ENCODE measurements around the gene F2R.

Gene F2R

GRCh38 chr5:76693141-76693540, 22.8 kb upstream of the F2R start:
- DNase-seq, result no peak
- H3K36me3 ChIP-seq (ENCODE audit: control insufficient read depth in 1 of 2, insufficient read depth in 2 of 2, low read length in 2 of 2), result no peaks in the 10 kb centered on the region
- H3K18ac ChIP-seq (ENCODE audit: low read length), result no peak overlapping the region

DNA sequence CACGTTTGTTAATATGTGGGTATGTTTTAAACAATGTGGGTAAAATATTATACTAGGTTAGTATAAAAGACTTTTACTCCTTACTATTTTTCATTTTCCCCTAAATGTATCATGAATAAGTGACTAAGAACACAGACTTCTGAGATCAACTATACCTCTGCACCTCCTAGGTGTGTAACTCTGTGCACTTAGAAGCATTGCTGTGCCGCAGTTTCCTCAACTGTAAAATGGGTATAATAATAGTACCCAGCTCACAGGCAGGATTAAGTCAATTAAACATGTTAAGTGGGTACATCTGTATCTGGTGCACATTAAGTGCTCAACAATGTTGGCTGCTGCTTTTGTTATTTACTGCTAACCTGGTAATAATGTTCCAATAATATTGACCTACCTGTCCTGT, 21.6 kb upstream of the F2R start:
- Histone ChIP-seq H3K23ac (ENCODE audit: low read length) (no peak overlapping the region), H3K9me3 (ENCODE audit: insufficient read depth, low read depth, low read length) (no peaks in the 10 kb centered on the region), H2BK12ac (ENCODE audit: low read length) (no peak overlapping the region), H3K4me3 (ENCODE audit: low read depth, low read length) (no peak overlapping the region), H3K4me2 (ENCODE audit: low read length) (no peak overlapping the region), H3K79me1 (ENCODE audit: low read length) (peaks cover 8% of the 10 kb centered on the region), H4K91ac (ENCODE audit: low read depth, low read length) (no peak overlapping the region), H3K27me3 (ENCODE audit: insufficient read depth, low read length) (no peaks in the 10 kb centered on the region), H3K27ac (ENCODE audit: low read depth, low read length) (no peak overlapping the region), H3K4ac (ENCODE audit: low read depth, low read length) (no peak overlapping the region), H4K12ac (ENCODE audit: low read depth, low read length) (no peak overlapping the region), H3K79me2 (ENCODE audit: control insufficient read depth, insufficient read depth, low read length, poor library complexity) (peaks cover 2% of the 10 kb centered on the region), H3K9ac (ENCODE audit: low read length) (no peak overlapping the region), H2BK120ac (ENCODE audit: insufficient read depth, low read length, poor library complexity) (no peak overlapping the region), H4K8ac (ENCODE audit: low read depth, low read length) (no peak overlapping the region), H2AFZ (ENCODE audit: insufficient read depth, low read length, poor library complexity) (no peak overlapping the region), H3K14ac (ENCODE audit: low read length) (no peak overlapping the region), H3K4me1 (ENCODE audit: control insufficient read depth in 1 of 2, insufficient read depth in 2 of 2, low read length in 2 of 2) (peaks cover 10 to 14% of the 10 kb centered on the region in 2 experiments), H3K36me3 (ENCODE audit: control insufficient read depth in 1 of 2, insufficient read depth in 2 of 2, low read length in 2 of 2) (no peaks in the 10 kb centered on the region), H3K18ac (ENCODE audit: low read length) (no peak overlapping the region), H2AK5ac (ENCODE audit: low read length) (no peak overlapping the region), H2BK5ac (ENCODE audit: low read depth, low read length, poor library complexity) (no peak overlapping the region)
- no CpG with 5 or more reads among the region's 2 CpGs for WGBS (ENCODE audit: extremely low coverage, insufficient coverage, insufficient read length)
- DNase-seq, result no peak

More at GRCh38 chr5:76693141-76693540, 22.8 kb upstream of the F2R start:
- Histone ChIP-seq H3K4ac (ENCODE audit: low read depth, low read length) (no peak overlapping the region), H4K12ac (ENCODE audit: low read depth, low read length) (no peak overlapping the region), H3K23ac (ENCODE audit: low read length) (no peak overlapping the region), H2BK120ac (ENCODE audit: insufficient read depth, low read length, poor library complexity) (no peak overlapping the region), H4K8ac (ENCODE audit: low read depth, low read length) (no peak overlapping the region), H4K91ac (ENCODE audit: low read depth, low read length) (no peak overlapping the region), H2AFZ (ENCODE audit: insufficient read depth, low read length, poor library complexity) (no peak overlapping the region), H3K4me3 (ENCODE audit: low read depth, low read length) (no peak overlapping the region), H3K4me2 (ENCODE audit: low read length) (no peak overlapping the region), H3K27ac (ENCODE audit: low read depth, low read length) (no peak overlapping the region), H3K4me1 (ENCODE audit: control insufficient read depth in 1 of 2, insufficient read depth in 2 of 2, low read length in 2 of 2) (peaks cover 10 to 14% of the 10 kb centered on the region in 2 experiments), H3K9me3 (ENCODE audit: insufficient read depth, low read depth, low read length) (no peaks in the 10 kb centered on the region), H3K79me2 (ENCODE audit: control insufficient read depth, insufficient read depth, low read length, poor library complexity) (peaks cover 2% of the 10 kb centered on the region), H2AK5ac (ENCODE audit: low read length) (no peak overlapping the region), H3K79me1 (ENCODE audit: low read length) (peaks cover 8% of the 10 kb centered on the region), H2BK5ac (ENCODE audit: low read depth, low read length, poor library complexity) (no peak overlapping the region), H3K14ac (ENCODE audit: low read length) (no peak overlapping the region), H3K9ac (ENCODE audit: low read length) (no peak overlapping the region), H2BK12ac (ENCODE audit: low read length) (no peak overlapping the region), H3K27me3 (ENCODE audit: insufficient read depth, low read length) (no peaks in the 10 kb centered on the region)
- WGBS (ENCODE audit: extremely low coverage, insufficient coverage, insufficient read length), result no CpG with 5 or more reads among the region's 3 CpGs

- peaks cover 2% of the 10 kb centered on the region for H3K79me2 ChIP-seq (ENCODE audit: control insufficient read depth, insufficient read depth, low read length, poor library complexity)
- WGBS (ENCODE audit: extremely low coverage, insufficient coverage, insufficient read length), result no CpG with 5 or more reads among the region's 6 CpGs
- H3K36me3 ChIP-seq (ENCODE audit: control insufficient read depth in 1 of 2, insufficient read depth in 2 of 2, low read length in 2 of 2), result no peaks in the 10 kb centered on the region
Observed at GRCh38 chr5:76695346-76695745, 20.6 kb upstream of the F2R start.

GRCh38 chr5:76696251-76696650, 19.7 kb upstream of the F2R start:
- Histone ChIP-seq H2BK120ac (ENCODE audit: insufficient read depth, low read length, poor library complexity) (no peak overlapping the region), H3K23ac (ENCODE audit: low read length) (no peak overlapping the region), H3K9me3 (ENCODE audit: insufficient read depth, low read depth, low read length) (no peaks in the 10 kb centered on the region), H3K79me2 (ENCODE audit: control insufficient read depth, insufficient read depth, low read length, poor library complexity) (no peaks in the 10 kb centered on the region), H4K12ac (ENCODE audit: low read depth, low read length) (no peak overlapping the region), H3K9ac (ENCODE audit: low read length) (no peak overlapping the region), H3K4me1 (ENCODE audit: control insufficient read depth in 1 of 2, insufficient read depth in 2 of 2, low read length in 2 of 2) (peaks cover 0 to 3% of the 10 kb centered on the region in 2 experiments), H3K4me3 (ENCODE audit: low read depth, low read length) (no peak overlapping the region), H2BK5ac (ENCODE audit: low read depth, low read length, poor library complexity) (no peak overlapping the region), H3K4ac (ENCODE audit: low read depth, low read length) (no peak overlapping the region), H2BK12ac (ENCODE audit: low read length) (no peak overlapping the region), H3K4me2 (ENCODE audit: low read length) (no peak overlapping the region), H4K91ac (ENCODE audit: low read depth, low read length) (no peak overlapping the region), H3K14ac (ENCODE audit: low read length) (no peak overlapping the region), H3K79me1 (ENCODE audit: low read length) (peaks cover 3% of the 10 kb centered on the region), H3K18ac (ENCODE audit: low read length) (no peak overlapping the region), H3K27ac (ENCODE audit: low read depth, low read length) (no peak overlapping the region), H2AK5ac (ENCODE audit: low read length) (no peak overlapping the region), H3K36me3 (ENCODE audit: control insufficient read depth in 1 of 2, insufficient read depth in 2 of 2, low read length in 2 of 2) (no peaks in the 10 kb centered on the region), H2AFZ (ENCODE audit: insufficient read depth, low read length, poor library complexity) (no peak overlapping the region), H4K8ac (ENCODE audit: low read depth, low read length) (no peak overlapping the region), H3K27me3 (ENCODE audit: insufficient read depth, low read length) (no peaks in the 10 kb centered on the region)
- no CpG with 5 or more reads among the region's 1 CpG for WGBS (ENCODE audit: extremely low coverage, insufficient coverage, insufficient read length)
- DNase-seq, result no peak

More at GRCh38 chr5:76695346-76695745, 20.6 kb upstream of the F2R start:
- no peak for DNase-seq
- H2BK5ac ChIP-seq (ENCODE audit: low read depth, low read length, poor library complexity), result no peak overlapping the region
- H4K12ac ChIP-seq (ENCODE audit: low read depth, low read length), result no peak overlapping the region
- H3K27me3 ChIP-seq (ENCODE audit: insufficient read depth, low read length), result no peaks in the 10 kb centered on the region
- H3K18ac ChIP-seq (ENCODE audit: low read length), result no peak overlapping the region
- H3K27ac ChIP-seq (ENCODE audit: low read depth, low read length), result no peak overlapping the region
- H2AK5ac ChIP-seq (ENCODE audit: low read length), result no peak overlapping the region
- no peaks in the 10 kb centered on the region for H3K9me3 ChIP-seq (ENCODE audit: insufficient read depth, low read depth, low read length)
- H3K4me1 ChIP-seq (ENCODE audit: control insufficient read depth in 1 of 2, insufficient read depth in 2 of 2, low read length in 2 of 2), result peaks cover 6 to 8% of the 10 kb centered on the region in 2 experiments
- H3K4me2 ChIP-seq (ENCODE audit: low read length), result no peak overlapping the region
- no peak overlapping the region for H3K4ac ChIP-seq (ENCODE audit: low read depth, low read length)
- H2AFZ ChIP-seq (ENCODE audit: insufficient read depth, low read length, poor library complexity), result no peak overlapping the region
- H4K91ac ChIP-seq (ENCODE audit: low read depth, low read length), result no peak overlapping the region
- H3K14ac ChIP-seq (ENCODE audit: low read length), result no peak overlapping the region
- peaks cover 5% of the 10 kb centered on the region for H3K79me1 ChIP-seq (ENCODE audit: low read length)
- H3K4me3 ChIP-seq (ENCODE audit: low read depth, low read length), result no peak overlapping the region
- H3K23ac ChIP-seq (ENCODE audit: low read length), result no peak overlapping the region
- H2BK120ac ChIP-seq (ENCODE audit: insufficient read depth, low read length, poor library complexity), result no peak overlapping the region
- no peak overlapping the region for H3K9ac ChIP-seq (ENCODE audit: low read length)
- no peak overlapping the region for H4K8ac ChIP-seq (ENCODE audit: low read depth, low read length)
- no peak overlapping the region for H2BK12ac ChIP-seq (ENCODE audit: low read length)

All from trophoblast cell (in vitro differentiated cells and primary cell).